ENCODE measurements around the gene CCR4. TPM values are rescaled to one million over a fixed set of nuclear protein-coding genes. Genes with fewer than 3 reads are reported as not detected.

CCR4 gene
- total RNA-seq, 2 donors from 2014 or later: 0.11 TPM; not detected in 1

GRCh38 chr3:32909999-32910398 is 41.4 kb upstream of the CCR4 start:
- H3K4me1 Mint-ChIP-seq: no peaks in the 10 kb centered on the region
- Histone ChIP-seq H3K9ac (ENCODE audit: extremely low read depth, low read length, poor library complexity, severe bottlenecking) (no peak overlapping the region), H3K27me3 (ENCODE audit: control insufficient read depth, insufficient read depth, low read length, poor library complexity, severe bottlenecking) (no peaks in the 10 kb centered on the region), H3K4me1 (ENCODE audit: control insufficient read depth, insufficient read depth, low read length) (no peaks in the 10 kb centered on the region), H3K27ac (ENCODE audit: low read depth, low read length) (no peak overlapping the region), H3K4me3 (ENCODE audit: low read length) (no peak overlapping the region), H3K36me3 (ENCODE audit: control insufficient read depth, insufficient read depth, low read length) (no peaks in the 10 kb centered on the region), H3K9me3 (ENCODE audit: control insufficient read depth, low read length) (no peaks in the 10 kb centered on the region)
- TF ChIP-seq CTCF (conservative IDR thresholded peaks at IDR 0.05): no peak
- no peaks in the 10 kb centered on the region for H3K27me3 Mint-ChIP-seq (ENCODE audit: insufficient read depth)
- WGBS, 2 experiments (ENCODE audit: insufficient coverage in 1 of 2, insufficient read length in 1 of 2): 94 to 95% methylated on average over 3 of the region's 3 CpGs
- H3K4me3 Mint-ChIP-seq: no peak overlapping the region
- H3K27ac Mint-ChIP-seq: no peak overlapping the region
- no peaks in the 10 kb centered on the region for H3K36me3 Mint-ChIP-seq (ENCODE audit: low read depth)
- DNase-seq: no peak
- peaks cover 2% of the 10 kb centered on the region for H3K9me3 Mint-ChIP-seq

- WGBS, 2 experiments (ENCODE audit: insufficient coverage in 1 of 2, insufficient read length in 1 of 2): 98 to 100% methylated on average over 1 to 2 of the region's 2 CpGs
- H3K4me1 Mint-ChIP-seq: no peaks in the 10 kb centered on the region
- Histone ChIP-seq H3K9ac (ENCODE audit: extremely low read depth, low read length, poor library complexity, severe bottlenecking) (no peak overlapping the region), H3K36me3 (ENCODE audit: control insufficient read depth, insufficient read depth, low read length) (no peaks in the 10 kb centered on the region), H3K27ac (ENCODE audit: low read depth, low read length) (no peak overlapping the region), H3K4me1 (ENCODE audit: control insufficient read depth, insufficient read depth, low read length) (no peaks in the 10 kb centered on the region), H3K4me3 (ENCODE audit: low read length) (no peak overlapping the region), H3K27me3 (ENCODE audit: control insufficient read depth, insufficient read depth, low read length, poor library complexity, severe bottlenecking) (no peaks in the 10 kb centered on the region), H3K9me3 (ENCODE audit: control insufficient read depth, low read length) (no peaks in the 10 kb centered on the region)
- TF ChIP-seq CTCF (conservative IDR thresholded peaks at IDR 0.05): no peak
- H3K9me3 Mint-ChIP-seq: peaks cover 2% of the 10 kb centered on the region
- H3K36me3 Mint-ChIP-seq (ENCODE audit: low read depth): no peaks in the 10 kb centered on the region
- H3K27me3 Mint-ChIP-seq (ENCODE audit: insufficient read depth): no peaks in the 10 kb centered on the region
- DNase-seq: no peak
- no peak overlapping the region for H3K4me3 Mint-ChIP-seq
- H3K27ac Mint-ChIP-seq: no peak overlapping the region
Observed at GRCh38 chr3:32910954-32911353, 40.5 kb upstream of the CCR4 start.

GRCh38 chr3:32912046-32912445 is 39.4 kb upstream of the CCR4 start:
- 95 to 100% methylated on average over 1 of the region's 1 CpG for WGBS, 2 experiments (ENCODE audit: insufficient coverage in 1 of 2, insufficient read length in 1 of 2)
- no peak for DNase-seq
- Mint-ChIP-seq H3K9me3 (peaks cover 2% of the 10 kb centered on the region), H3K36me3 (ENCODE audit: low read depth) (no peaks in the 10 kb centered on the region), H3K4me3 (no peak overlapping the region), H3K27ac (no peak overlapping the region), H3K27me3 (ENCODE audit: insufficient read depth) (no peaks in the 10 kb centered on the region), H3K4me1 (no peaks in the 10 kb centered on the region)
- TF ChIP-seq CTCF (conservative IDR thresholded peaks at IDR 0.05): no peak
- Histone ChIP-seq H3K4me1 (ENCODE audit: control insufficient read depth, insufficient read depth, low read length) (no peaks in the 10 kb centered on the region), H3K9ac (ENCODE audit: extremely low read depth, low read length, poor library complexity, severe bottlenecking) (no peak overlapping the region), H3K36me3 (ENCODE audit: control insufficient read depth, insufficient read depth, low read length) (no peaks in the 10 kb centered on the region), H3K9me3 (ENCODE audit: control insufficient read depth, low read length) (peaks cover 5% of the 10 kb centered on the region), H3K27me3 (ENCODE audit: control insufficient read depth, insufficient read depth, low read length, poor library complexity, severe bottlenecking) (no peaks in the 10 kb centered on the region), H3K4me3 (ENCODE audit: low read length) (no peak overlapping the region), H3K27ac (ENCODE audit: low read depth, low read length) (no peak overlapping the region)

Measured in endodermal cell (in vitro differentiated cells).